ENCODE measurements around the gene TMEM95.
A peak's percentile ranks its signal among the peaks of the same experiment; 100 is the strongest.
"Not testable (repeated sequence)": the region's sequence is repeated elsewhere in the genome, so short reads cannot be mapped to it uniquely, and the experiment has no call there.

TMEM95 gene

DNA sequence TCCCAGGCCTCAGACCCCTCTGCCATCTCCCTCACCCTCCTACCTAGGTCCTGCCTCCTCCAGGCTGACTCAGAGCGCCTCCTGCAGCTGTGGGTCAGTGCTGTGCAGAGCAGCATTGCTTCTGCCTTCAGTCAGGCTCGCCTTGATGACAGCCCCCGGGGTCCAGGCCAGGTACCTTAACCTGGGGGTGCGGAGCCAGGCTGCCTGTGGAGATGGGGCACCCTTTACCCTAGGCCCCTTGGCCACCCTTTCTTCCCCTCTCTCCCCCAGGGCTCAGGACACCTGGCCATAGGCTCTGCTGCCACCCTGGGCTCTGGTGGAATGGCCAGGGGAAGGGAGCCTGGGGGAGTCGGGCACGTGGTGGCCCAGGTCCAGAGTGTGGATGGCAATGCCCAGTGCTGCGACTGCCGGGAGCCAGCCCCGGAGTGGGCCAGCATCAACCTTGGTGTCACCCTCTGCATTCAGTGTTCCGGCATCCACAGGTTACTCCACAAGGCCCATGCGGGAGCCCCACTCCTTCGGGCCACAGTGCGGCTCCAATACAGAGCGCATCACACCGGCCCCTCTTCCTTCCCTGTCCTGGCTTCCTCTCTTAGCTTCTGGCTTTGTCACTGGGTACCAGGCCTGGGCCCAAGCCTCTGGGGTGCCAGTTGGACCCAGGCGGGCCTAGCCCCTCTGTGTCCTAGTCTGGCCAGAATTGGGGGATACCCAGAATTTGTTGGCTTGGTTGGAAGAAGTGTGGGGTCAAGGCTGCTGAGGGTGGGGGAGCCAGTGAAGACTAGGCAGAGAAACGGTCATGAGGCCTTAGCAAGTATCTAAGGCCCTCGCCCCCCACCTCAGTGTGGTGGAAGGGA, 8.0 kb upstream of the TMEM95 start:
- no peak for DNase-seq (ENCODE audit: low read depth in 2 of 3, low spot score in 1 of 3)

DNA sequence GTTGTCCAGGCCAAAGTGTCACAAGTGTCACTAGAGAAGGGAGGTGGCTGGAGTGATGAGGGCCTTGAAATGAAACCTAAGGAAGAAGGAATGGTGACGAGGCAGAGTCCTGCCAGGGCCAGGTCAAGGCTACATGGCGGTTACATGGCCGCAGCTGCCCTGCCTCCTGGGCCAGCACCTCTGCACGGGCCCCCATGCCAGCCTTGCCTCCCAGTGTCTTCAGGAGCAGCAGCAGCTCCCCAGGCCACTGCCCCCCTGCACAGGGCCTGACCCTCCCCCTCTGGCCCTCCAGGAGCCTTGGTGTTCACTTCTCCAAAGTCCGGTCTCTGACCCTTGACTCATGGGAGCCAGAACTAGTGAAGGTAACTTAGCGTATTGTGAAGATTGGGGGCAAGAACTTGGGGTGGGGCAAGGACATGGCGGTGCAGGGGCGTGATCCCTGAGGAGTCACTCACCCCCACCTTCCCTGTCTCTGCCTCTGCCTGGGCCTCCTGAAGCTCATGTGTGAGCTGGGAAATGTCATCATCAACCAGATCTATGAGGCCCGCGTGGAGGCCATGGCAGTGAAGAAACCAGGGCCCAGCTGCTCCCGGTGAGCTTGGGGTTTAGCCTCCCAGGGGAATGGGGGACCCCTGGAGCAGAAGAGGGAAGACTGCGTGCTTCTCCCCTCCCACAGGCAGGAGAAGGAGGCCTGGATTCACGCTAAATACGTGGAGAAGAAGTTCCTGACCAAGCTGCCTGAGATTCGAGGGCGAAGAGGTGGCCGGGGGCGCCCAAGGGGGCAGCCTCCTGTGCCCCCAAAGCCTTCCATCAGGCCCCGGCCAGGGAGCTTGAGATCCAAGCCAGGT, 7.1 kb upstream of the TMEM95 start:
- DNase-seq (ENCODE audit: low read depth in 2 of 3, low spot score in 1 of 3): no peak

DNA sequence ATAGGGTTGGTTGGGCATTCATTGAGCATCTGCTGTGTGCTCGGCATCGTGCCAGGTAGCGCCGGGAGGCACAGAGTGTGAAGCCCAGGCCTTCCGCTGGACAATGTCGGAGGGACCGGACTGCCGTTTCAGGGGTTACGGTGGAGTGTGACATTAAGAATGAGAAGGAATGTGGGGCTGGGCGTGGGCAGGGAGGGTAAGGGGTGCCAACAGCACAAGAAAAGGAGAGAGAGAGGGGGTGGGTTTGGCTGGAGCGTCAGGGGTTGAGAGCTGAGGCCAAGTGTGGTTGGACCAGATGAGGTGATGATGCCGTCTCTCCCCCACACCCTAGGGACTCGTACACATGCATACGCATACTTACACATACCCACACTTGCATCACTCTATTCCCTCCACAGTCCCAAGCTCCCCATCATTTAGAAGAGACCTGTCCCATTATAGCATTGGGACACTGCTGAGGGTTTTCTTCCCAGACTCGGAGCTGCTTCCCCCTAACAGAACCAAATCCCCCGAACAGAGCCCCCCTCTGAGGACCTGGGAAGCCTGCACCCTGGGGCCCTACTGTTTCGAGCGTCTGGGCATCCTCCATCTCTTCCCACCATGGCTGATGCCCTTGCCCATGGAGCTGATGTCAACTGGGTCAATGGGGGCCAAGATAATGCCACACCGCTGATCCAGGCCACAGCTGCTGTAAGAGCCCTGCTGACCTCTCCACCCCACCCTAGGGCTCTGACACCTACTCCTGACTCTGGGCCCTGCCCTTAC, 6.3 kb upstream of the TMEM95 start:
- no peak for DNase-seq (ENCODE audit: low read depth in 2 of 3, low spot score in 1 of 3)

DNA sequence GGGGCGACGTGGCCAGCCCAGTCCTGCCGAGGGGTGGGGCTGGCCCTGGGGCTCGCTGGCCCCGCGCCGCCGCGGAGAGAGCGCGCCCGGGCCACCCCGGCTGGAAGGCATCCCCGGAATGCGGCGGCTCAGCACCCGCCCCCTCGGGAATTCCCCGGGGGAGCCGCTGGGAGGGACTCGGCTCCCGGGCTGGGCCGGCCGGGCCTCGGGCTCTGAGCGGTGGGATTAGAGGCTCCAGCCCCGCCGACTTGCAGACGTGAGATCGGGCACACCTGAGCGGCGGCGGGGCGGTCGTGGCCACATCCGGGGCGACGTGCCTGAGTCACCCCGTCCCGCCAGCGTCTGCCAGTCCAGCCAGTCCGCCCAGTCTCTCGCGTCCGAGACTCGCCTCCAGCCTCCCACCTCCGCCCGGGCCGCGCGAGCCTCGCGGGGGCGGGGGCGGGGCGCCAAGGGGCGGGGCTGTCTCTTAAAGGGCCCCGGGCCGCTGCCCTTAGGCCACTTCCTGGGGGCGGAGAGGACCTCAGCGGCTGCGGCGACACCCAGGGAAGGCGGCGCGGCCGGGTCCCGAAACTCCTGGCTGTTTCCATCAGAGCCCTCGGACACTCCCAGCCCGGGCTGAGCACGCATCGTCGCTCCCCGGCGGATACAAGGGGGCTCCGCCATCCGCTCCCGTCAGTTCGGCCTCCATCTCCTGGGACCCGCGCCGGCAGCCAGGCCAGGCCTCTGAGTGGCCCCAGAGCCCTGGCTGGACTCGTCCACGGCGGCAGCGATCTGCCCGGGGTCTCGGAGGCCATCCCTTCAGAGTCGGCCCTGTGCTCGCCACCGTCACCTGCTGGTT, 3.1 kb upstream of the TMEM95 start, which contains the start of gene KCTD11:
KCTD11 (plus strand) TSS at position 498 of the 838 bp plus-strand sequence.
- peak; percentile 59 to 76 (median 69) for DNase-seq (ENCODE audit: low read depth in 2 of 3, low spot score in 1 of 3)

DNA sequence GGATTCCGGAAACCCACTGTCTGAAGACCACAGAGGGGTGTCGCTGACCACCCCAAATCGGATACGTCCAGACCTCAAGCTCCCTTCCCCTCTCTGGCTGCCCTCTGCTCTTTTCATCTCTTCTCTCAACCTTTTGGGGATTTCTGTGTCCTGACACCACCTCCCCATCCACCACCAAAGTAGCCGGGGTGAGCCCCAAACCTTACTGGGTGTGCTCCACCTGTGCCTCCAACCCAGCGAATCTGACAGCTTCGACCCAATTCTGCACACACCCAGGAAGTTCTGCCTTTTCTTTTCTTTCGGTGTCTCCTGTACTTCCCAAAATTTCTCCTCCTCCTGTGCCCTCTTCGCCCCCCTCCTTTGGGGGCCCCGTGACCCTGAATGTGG, 2.5 kb upstream of the TMEM95 start:
- no peak for DNase-seq (ENCODE audit: low read depth in 2 of 3, low spot score in 1 of 3)

DNA sequence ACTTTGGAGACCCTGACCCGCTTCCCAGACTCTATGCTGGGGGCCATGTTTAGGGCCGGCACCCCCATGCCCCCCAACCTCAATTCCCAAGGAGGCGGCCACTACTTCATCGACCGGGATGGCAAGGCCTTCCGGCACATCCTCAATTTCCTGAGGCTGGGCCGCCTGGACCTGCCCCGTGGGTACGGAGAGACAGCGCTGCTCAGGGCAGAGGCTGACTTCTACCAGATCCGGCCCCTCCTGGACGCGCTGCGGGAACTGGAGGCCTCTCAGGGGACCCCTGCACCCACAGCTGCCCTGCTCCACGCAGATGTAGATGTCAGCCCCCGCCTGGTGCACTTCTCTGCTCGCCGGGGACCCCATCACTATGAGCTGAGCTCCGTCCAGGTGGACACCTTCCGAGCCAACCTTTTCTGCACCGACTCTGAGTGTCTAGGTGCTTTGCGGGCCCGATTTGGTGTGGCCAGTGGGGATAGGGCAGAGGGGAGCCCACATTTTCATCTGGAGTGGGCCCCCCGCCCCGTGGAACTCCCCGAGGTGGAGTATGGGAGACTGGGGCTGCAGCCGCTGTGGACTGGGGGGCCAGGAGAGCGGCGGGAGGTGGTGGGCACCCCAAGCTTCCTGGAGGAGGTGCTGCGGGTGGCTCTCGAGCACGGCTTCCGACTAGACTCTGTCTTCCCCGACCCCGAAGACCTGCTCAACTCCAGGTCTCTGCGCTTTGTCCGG, 1.9 kb upstream of the TMEM95 start:
- no peak for DNase-seq (ENCODE audit: low read depth in 2 of 3, low spot score in 1 of 3)

DNA sequence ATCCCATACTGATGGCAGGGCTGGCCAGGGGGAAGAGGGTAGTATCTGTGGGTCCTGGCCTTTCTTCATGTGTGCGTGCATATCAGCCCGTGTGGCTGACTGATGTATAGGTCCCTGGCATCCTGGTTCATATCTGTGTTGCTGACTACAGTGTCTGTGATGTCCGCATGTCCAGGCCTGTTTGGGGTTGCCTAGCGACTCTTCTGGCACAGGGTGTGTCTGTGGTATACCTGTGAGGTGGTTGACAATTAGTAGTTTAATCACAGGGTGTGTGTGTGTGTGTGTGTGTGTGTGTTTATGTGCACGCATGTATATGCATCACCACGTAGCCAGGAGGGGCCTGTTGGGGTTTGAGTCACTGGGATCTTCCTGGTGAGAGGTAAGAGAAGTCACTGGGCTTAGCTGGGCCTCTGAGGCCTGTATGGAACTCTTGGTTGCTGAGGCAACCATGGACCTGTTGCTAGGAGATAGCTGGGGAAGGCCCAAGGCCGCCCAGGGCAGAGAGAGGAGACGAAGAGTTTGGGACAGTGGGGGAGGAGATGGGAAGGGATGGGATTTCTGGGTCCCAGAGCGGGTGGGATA, 603 bp upstream of the TMEM95 start:
- DNase-seq (ENCODE audit: low read depth in 2 of 3, low spot score in 1 of 3): peak in 1 of 3 donors; percentile 26

DNA sequence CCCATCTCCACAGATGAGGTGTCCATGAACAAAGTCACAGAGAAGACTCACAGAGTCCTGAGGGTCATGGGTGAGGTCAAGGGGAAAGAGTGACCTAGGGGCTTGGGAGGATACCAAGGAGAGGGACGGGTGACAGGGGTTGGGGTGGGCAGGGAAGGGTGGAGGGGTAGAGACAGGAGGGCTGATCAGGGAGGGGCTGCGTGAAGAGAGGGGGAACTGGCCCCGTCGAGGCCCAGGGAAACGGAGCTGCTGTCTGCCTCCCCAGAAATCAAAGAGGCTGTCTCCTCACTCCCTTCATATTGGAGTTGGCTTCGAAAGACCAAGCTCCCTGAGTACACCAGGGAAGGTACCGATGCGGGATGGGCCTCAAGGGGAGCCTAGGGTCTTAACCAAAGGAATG, 617 bp downstream of the TMEM95 start:
- no peak for DNase-seq (ENCODE audit: low read depth in 2 of 3, low spot score in 1 of 3)

DNA sequence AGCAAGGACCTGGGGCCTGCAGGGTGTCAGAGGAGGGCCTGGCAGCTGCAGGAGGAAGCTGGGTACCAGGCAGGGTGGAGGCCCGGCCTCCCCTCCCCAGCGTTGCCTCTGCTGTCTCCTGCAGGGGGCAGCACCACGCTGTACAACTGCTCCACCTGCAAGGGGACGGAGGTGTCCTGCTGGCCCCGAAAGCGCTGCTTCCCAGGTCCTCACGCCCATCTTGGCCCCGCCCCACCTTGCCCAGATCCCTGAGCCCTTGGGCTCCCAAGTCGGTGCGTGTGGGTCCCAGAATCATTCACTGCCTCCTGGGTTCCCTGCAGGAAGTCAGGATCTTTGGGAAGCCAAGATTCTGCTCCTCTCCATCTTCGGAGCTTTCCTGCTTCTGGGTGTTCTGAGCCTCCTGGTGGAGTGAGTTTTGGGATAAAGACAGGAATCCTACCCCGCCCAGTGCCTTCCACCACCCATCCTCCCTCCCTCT, 1.2 kb downstream of the TMEM95 start:
- DNase-seq (ENCODE audit: low read depth in 2 of 3, low spot score in 1 of 3): peak; percentile 75 to 85 (median 79)

DNA sequence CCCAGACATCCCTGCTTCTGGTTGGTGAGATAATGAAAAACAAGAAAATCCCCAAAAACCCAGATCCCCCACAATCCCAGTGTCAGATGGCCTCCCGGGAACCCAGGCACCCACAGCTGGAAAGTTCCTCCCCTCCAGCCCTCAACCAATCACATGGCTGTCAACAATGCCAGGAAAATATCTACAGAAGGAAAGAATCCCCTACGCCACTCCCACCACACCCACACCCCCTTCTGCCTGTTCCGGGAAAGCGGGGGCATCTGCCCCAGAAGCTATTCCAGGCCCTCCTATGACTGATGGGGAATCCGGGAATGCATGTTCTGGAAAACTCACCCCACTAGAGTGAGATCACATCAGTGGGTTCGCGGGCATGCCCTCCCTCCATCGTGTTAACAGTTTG, 1.8 kb downstream of the TMEM95 start:
- no peak for DNase-seq (ENCODE audit: low read depth in 2 of 3, low spot score in 1 of 3)

DNA sequence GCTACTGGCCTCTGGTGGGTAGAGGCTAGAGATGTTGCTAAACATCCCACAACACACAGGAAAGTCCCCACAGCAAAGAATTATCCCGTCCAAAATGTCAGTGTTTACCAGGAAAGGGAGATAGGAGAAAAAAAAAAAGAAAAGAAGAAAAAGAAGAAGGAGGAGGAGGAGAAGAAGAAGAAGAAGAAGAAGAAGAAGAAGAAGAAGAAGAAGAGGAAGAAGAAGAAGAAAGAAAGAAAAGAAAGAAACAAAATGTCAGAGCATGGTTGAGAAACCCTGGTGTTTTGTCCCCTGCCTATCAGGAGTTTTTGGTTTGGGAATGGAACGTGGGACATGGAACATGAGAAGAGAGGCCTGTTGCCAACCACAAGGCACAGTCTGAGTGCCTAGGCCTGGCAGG, 2.4 kb downstream of the TMEM95 start:
- no peak for DNase-seq (ENCODE audit: low read depth in 2 of 3, low spot score in 1 of 3)

DNA sequence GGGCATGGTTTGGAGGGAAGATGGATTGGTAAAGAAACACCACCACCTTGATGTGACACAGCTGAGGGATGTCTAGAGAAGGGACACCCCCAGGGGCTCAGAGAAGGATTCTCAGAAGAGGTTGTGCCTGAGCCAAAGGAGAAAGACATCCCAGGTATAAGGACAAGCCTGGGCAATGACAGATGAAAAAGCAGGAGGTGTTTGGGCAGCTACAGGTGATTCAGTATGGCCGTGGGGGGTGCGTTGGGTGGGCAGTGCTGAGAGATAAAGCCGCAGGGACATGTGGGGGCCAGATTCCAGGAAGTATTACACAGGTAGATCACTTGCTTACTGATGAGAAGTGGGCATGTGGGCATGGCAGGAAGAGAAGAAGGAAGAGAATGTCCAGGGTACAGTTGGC, 7.0 kb downstream of the TMEM95 start:
- DNase-seq (ENCODE audit: low read depth in 2 of 3, low spot score in 1 of 3): no peak

DNA sequence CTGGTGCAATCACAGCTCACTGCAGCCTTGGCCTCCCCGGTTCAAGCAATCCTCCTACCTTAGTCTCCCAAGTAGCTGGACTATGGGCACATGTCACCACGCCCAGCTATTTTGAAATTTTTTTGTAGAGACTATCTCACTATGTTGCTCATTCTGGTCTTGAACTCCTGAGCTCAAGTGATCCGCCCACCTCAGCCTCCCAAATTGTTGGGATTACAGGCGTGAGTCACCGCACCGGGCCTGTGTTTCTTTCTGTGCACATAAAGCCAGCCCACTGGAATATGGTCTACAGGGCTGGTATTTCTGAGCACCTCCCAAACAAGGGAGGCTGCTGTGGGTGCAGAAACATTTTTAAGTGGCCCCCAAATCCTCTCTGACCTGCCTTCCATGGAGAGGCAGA, 8.4 kb downstream of the TMEM95 start:
- DNase-seq (ENCODE audit: low read depth in 2 of 3, low spot score in 1 of 3): no peak

DNA sequence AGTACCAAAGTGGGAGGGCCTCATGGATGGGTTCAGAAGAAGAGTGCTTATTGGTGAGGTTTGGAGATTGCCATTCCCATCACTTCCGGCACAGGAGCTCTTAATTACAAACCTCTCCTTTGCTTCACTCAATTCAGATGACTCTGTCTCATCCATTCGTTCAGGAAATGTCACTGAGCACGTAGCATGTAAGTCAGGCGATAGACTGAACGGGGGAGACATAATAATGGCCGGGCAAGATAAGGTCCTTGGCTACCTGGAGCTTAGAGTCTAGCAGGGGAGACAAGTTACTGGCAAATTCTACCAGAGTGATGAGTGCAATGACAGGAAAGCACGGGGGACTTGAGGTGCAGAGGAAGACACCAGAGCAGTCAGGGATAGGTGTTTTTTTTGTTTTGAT, 11.0 kb downstream of the TMEM95 start:
- not testable (repeated sequence) for DNase-seq (ENCODE audit: low read depth in 2 of 3, low spot score in 1 of 3)

DNA sequence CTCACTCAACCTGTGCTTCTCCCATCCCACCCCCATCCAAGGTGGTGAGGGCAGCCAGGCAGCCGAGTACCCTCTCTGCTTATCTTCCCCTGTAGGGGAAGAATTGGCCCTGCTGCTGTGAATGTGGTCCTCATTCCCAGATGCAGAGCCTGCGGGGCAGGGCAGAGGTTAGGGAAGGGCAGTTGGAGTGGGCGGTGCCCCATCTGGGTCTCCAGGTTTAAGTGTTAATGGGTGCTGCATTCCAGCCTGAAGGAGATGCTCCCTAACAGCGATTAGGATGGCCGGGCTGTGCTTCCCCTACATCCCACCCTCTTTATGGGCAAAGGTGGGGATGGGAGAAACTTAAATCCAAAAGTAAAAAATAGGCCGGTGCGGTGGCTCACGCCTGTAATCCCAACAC, 12.1 kb downstream of the TMEM95 start:
- DNase-seq (ENCODE audit: low read depth in 2 of 3, low spot score in 1 of 3): no peak

DNA sequence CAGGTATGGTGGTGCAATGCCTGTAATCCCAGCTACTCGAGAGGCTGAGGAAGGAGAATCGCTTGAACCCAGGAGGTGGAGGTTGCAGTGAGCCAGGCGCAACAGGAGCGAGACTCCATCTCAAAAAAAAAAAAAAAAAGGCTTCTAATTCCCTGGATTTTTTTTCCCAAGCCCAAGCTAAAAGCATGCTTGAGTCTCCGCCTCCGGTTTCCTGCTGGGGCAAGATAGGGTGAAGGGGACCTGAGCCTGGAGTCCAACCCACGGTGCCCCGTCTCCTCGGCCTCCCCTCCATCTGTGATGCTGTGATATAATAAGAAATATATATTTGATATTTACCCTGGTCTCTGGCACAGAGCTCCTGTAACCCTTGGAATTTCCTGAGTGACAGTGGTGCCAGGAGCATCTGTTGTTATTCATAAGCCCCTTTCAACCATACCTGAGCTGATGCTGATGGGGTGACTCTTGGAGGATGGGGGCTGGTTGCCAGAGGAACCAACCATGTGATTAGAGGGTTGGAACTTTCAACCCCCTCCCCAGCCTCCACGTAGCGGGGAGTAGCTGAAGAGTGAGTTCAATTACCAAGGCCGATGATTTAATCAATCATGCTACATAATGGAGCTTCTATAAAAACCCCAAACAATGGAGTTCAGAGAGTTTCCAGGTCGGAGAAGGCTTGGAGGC, 13.1 kb downstream of the TMEM95 start:
- no peak for DNase-seq (ENCODE audit: low read depth in 2 of 3, low spot score in 1 of 3)

DNA sequence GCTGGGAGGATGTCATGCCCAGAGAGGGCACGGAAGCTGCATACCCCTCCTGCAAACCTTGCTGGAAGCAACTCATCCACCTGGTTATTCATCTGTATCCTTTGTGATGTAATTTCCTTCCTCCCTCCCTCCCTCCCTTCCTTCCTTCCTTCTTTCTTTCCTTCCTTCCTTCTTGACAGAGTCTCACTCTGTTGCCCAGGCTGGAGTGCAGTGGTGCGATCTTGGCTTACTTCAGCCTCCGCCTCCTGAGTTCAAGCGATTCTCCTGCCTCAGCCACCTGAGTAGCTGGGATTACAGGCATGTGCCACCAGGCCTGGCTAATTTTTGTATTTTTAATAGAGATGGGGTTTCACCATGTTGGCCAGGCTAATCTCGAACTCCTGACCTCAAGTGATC, 13.6 kb downstream of the TMEM95 start:
- DNase-seq (ENCODE audit: low read depth in 2 of 3, low spot score in 1 of 3): not testable (repeated sequence)

DNA sequence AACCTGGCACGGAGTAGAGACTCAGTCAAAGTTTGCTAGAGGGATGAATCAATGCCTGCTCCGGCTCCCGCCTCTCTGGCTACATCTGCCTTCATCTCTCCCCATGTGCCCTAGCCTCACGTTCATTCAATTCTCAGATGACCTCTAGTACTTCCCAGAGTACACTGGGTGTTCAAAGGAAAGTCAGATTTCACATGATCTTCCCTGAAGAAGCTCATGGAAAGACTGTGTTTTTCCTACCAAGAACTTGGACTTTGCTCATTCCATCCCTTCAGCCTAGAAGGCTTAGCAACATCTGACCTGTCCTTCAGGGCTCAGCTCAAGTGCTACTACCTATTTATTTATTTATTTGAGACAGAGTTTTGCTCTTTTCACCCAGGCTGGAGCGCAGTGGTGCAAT, 14.9 kb downstream of the TMEM95 start:
- no peak for DNase-seq (ENCODE audit: low read depth in 2 of 3, low spot score in 1 of 3)

DNA sequence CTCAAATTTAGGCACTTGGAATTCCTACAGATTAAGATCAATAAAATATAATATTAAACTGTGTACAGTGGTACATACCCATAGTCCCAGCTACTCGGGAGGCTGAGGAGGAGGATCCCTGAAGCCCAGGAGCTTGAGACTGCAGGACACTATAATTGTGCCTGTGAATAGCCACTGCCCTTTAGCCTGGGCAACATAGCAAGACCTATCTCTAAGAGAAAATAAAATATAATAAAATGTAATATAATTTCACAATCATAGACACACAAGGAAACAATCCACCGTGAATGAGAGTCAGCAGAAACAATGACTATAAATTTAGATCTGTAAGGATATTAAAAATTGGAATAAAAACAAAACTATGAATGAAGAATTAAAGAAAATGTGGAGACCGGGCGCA, 15.9 kb downstream of the TMEM95 start:
- no peak for DNase-seq (ENCODE audit: low read depth in 2 of 3, low spot score in 1 of 3)

All from stimulated activated CD4-positive, alpha-beta T cell treated with anti-CD3 and anti-CD28 coated beads, Interleukin-12 subunit alpha, Interleukin-12 subunit beta, amount 100 ng/mL, for 48 hours (primary cell).